B cell (primary cell): ENCODE measurements around the gene RAPH1. TPM values are rescaled to one million over a fixed set of nuclear protein-coding genes. Genes with fewer than 3 reads are reported as not detected.

Source experiments
- ATAC-seq: fragments of 200-7000 bp; cut with Tn5 transposase; one replicate; pipeline ENCODE4 v1.10.0; 2021; ENCODE audit warnings: low read depth, mild to moderate bottlenecking, moderate number of reproducible peaks, moderate library complexity
- CTCF ChIA-PET: fragments of 350-600 bp; sonication (Branson Sonifier 250); formaldehyde crosslinking; loops from one replicate; lab custom pipeline; 2021; ENCODE audit warnings: antibody characterized with exemption, inconsistent platforms; lab: Charles Lee
- POLR2A ChIA-PET: fragments of 350-600 bp; sonication (Branson Sonifier 250); formaldehyde crosslinking; loops from one replicate; lab custom pipeline; 2021; ENCODE audit warnings: antibody characterized with exemption; lab: Charles Lee
- DNase-seq: peaks from one replicate; pipeline ENCODE4 v3.0.0; 2013
- H2AFZ ChIP-seq: 2 replicates; pipeline ENCODE4 v1.6.1; 2012; ENCODE audit warnings: mild to moderate bottlenecking, low read depth, low read length; ENCODE audit not compliant: insufficient read depth, poor library complexity, severe bottlenecking
- H3K27ac ChIP-seq, 2 donors: 1 replicate in 1 of 2; 2 replicates in 1 of 2; pipeline ENCODE4 v1.5.1; 2012 to 2013; ENCODE audit warnings: low read length in 2 of 2, mild to moderate bottlenecking in 2 of 2, moderate library complexity in 1 of 2
- H3K27me3 ChIP-seq, 4 experiments: fragments of 200-600 bp in 1 of 4; sonication (generic) in 1 of 4; replicated peaks in 1 of 4; 1 replicate in 2 of 4; 2 replicates in 2 of 4; pipeline versions ENCODE4 v1.6.1 to v1.7.0; 2013 to 2016; ENCODE audit warnings: low read length in 3 of 4, mild to moderate bottlenecking in 2 of 4, mixed read lengths in 1 of 4, moderate library complexity in 1 of 4; ENCODE audit not compliant: insufficient read depth in 4 of 4, control insufficient read depth in 3 of 4; ENCODE audit errors: control extremely low read depth in 1 of 4
- H3K36me3 ChIP-seq, 2 experiments: replicated peaks in 1 of 2; 1 replicate in 1 of 2; 2 replicates in 1 of 2; pipeline versions ENCODE4 v1.6.1 to v1.7.1; 2013; ENCODE audit warnings: low read length in 1 of 2; ENCODE audit not compliant: insufficient read depth in 2 of 2, control insufficient read depth in 1 of 2; ENCODE audit errors: control extremely low read depth in 1 of 2, extremely low read depth in 1 of 2
- H3K4me1 ChIP-seq, 2 donors: fragments of 200-600 bp in 1 of 2; sonication (generic) in 1 of 2; 1 replicate in 1 of 2; 2 replicates in 1 of 2; pipeline versions ENCODE4 v1.5.1 to v1.6.1; 2013 to 2017; ENCODE audit warnings: low read length in 2 of 2; ENCODE audit not compliant: control insufficient read depth in 2 of 2, insufficient read depth in 2 of 2
- H3K4me2 ChIP-seq: replicated peaks from 2 replicates; pipeline ENCODE3; 2012; ENCODE audit warnings: mild to moderate bottlenecking, low read depth, low read length; ENCODE audit not compliant: poor library complexity, severe bottlenecking
- H3K4me3 ChIP-seq, 5 experiments: fragments of 200-600 bp in 1 of 5; sonication (generic) in 1 of 5; 1 replicate in 3 of 5; 2 replicates in 2 of 5; pipeline versions ENCODE4 v1.5.1 to v1.7.0; 2011 to 2016; ENCODE audit warnings: low read length in 4 of 5, mild to moderate bottlenecking in 4 of 5, low read depth in 2 of 5, control low read depth in 1 of 5, moderate library complexity in 1 of 5; ENCODE audit not compliant: insufficient read depth in 1 of 5; ENCODE audit errors: control extremely low read depth in 1 of 5, extremely low read depth in 1 of 5
- H3K79me2 ChIP-seq: fragments of 200-600 bp; sonication (generic); one replicate; pipeline ENCODE4 v1.6.0; 2016; ENCODE audit warnings: low read length; ENCODE audit not compliant: control insufficient read depth, insufficient read depth
- H3K9ac ChIP-seq: fragments of 200-600 bp; sonication (generic); 2 replicates; pipeline ENCODE4 v1.6.1; 2017; ENCODE audit warnings: mild to moderate bottlenecking, low read length, moderate library complexity
- H3K9me3 ChIP-seq, 3 donors: one replicate each; pipeline versions ENCODE4 v1.6.1 to v1.7.1; 2013; ENCODE audit warnings: low read length in 2 of 3; ENCODE audit not compliant: control insufficient read depth in 2 of 3, insufficient read depth in 1 of 3; ENCODE audit errors: control extremely low read depth in 1 of 3
- H4K20me1 ChIP-seq: 2 replicates; pipeline ENCODE4 v1.6.0; 2012; ENCODE audit warnings: mild to moderate bottlenecking, low read length; ENCODE audit not compliant: insufficient read depth, control insufficient read depth, poor library complexity, severe bottlenecking
- H3K27ac Mint-ChIP-seq: one replicate; pipeline ENCODE4 v1.8.0; 2021; ENCODE audit warnings: mixed read lengths
- H3K27me3 Mint-ChIP-seq: one replicate; pipeline ENCODE4 v1.8.0; 2021; ENCODE audit warnings: mixed read lengths
- H3K4me1 Mint-ChIP-seq: one replicate; pipeline ENCODE4 v1.8.0; 2021; ENCODE audit warnings: mixed read lengths
- H3K4me3 Mint-ChIP-seq: one replicate; pipeline ENCODE4 v1.8.0; 2021; ENCODE audit warnings: mixed read lengths
- H3K9me3 Mint-ChIP-seq: one replicate; pipeline ENCODE4 v1.8.0; 2022; ENCODE audit warnings: mixed read lengths; ENCODE audit not compliant: insufficient read depth
- EZH2 ChIP-seq: IDR thresholded peaks from 2 replicates; pipeline ENCODE4 v1.6.1; 2012; ENCODE audit warnings: borderline replicate concordance, low read depth, mild to moderate bottlenecking, moderate library complexity, low read length; ENCODE audit not compliant: insufficient read depth, poor library complexity, severe bottlenecking
- WGBS: methylation state at CpG from one replicate; pipeline ENCODE4 v1.1.5; 2013; ENCODE audit warnings: missing lambda C conversion rate; ENCODE audit not compliant: insufficient coverage; 5-methylcytosine and 5-hydroxymethylcytosine counted together
- intact Hi-C: fragments of 100-400 bp; cut with micrococcal nuclease; formaldehyde crosslinking; loops from one replicate; pipeline ENCODE4 v1.10.0; 2022
- polyA plus RNA-seq: library from polyadenylated mRNA; depleted of rRNA; stranded (reverse); fragments of >200 nt; gene quantifications from 2 replicates; pipeline ENCODE4 v1.2.3, GENCODE V29; 2012
- total RNA-seq, 2 donors: library from RNA; stranded (reverse); fragments of 120-200 nt in 1 of 2; gene quantifications; 1 replicate in 1 of 2; 2 replicates in 1 of 2; pipeline versions ENCODE4 v1.2.3 to v1.2.4, GENCODE V29; 2013 to 2022
- TF ChIP-seq, protein P1 (sequence below): fragments of 200-600 bp; IDR thresholded peaks from one replicate; pipeline ENCODE4 v1.8.0; 2022; ENCODE audit warnings: antibody characterized with exemption, mild to moderate bottlenecking

Gene RAPH1
- total and polyA plus RNA-seq, 2 donors (not counting 1 experiment from before 2014, with no cell fraction given): 0.13 TPM; not detected in 1

DNA sequence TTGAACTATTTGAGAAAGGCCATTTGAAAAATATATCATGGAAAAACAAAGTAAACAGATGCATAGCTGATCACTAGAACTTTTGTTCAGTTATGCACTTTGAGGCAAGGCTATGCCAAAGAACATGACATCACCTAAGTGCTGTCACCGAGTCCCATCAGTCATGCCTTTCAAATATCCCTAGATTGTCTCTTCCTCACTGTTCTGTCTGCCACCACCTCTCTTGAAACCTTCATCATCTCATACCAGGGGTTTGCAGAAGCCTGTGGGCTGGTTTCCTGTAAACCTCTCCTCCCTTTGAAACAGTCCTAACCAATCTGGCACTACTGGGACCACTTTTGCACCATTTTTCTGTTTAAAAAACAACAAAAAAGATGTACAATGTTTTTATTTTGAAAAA is 12.3 kb upstream of the RAPH1 start:
- no peak overlapping the region for H3K9ac ChIP-seq
- no peaks in the 10 kb centered on the region for H4K20me1 ChIP-seq
- H3K27ac Mint-ChIP-seq: no peak overlapping the region
- intact Hi-C loops: no loop called here
- ATAC-seq: no peak
- H3K9me3 Mint-ChIP-seq: no peaks in the 10 kb centered on the region
- WGBS: 100% methylated on average over 1 of the region's 1 CpG
- H3K4me1 Mint-ChIP-seq: no peaks in the 10 kb centered on the region
- no peak overlapping the region for H3K27ac ChIP-seq
- H3K36me3 ChIP-seq: no peaks in the 10 kb centered on the region
- no peaks in the 10 kb centered on the region for H3K4me1 ChIP-seq
- no peaks in the 10 kb centered on the region for H3K9me3 ChIP-seq
- DNase-seq: no peak
- POLR2A ChIA-PET: no interaction called here
- no peak overlapping the region for H3K4me3 Mint-ChIP-seq
- no peak overlapping the region for H3K4me3 ChIP-seq
- CTCF ChIA-PET: no interaction called here
- H2AFZ ChIP-seq: no peak overlapping the region
- peaks cover 31% of the 10 kb centered on the region for H3K27me3 Mint-ChIP-seq
- H3K27me3 ChIP-seq: peaks cover 0 to 4% (median 2%) of the 10 kb centered on the region in 4 experiments
- H3K79me2 ChIP-seq: no peaks in the 10 kb centered on the region
- TF ChIP-seq EZH2: no peak
- TF ChIP-seq, protein P1, sequence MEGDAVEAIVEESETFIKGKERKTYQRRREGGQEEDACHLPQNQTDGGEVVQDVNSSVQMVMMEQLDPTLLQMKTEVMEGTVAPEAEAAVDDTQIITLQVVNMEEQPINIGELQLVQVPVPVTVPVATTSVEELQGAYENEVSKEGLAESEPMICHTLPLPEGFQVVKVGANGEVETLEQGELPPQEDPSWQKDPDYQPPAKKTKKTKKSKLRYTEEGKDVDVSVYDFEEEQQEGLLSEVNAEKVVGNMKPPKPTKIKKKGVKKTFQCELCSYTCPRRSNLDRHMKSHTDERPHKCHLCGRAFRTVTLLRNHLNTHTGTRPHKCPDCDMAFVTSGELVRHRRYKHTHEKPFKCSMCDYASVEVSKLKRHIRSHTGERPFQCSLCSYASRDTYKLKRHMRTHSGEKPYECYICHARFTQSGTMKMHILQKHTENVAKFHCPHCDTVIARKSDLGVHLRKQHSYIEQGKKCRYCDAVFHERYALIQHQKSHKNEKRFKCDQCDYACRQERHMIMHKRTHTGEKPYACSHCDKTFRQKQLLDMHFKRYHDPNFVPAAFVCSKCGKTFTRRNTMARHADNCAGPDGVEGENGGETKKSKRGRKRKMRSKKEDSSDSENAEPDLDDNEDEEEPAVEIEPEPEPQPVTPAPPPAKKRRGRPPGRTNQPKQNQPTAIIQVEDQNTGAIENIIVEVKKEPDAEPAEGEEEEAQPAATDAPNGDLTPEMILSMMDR: no peak
- no peak overlapping the region for H3K4me2 ChIP-seq

DNA sequence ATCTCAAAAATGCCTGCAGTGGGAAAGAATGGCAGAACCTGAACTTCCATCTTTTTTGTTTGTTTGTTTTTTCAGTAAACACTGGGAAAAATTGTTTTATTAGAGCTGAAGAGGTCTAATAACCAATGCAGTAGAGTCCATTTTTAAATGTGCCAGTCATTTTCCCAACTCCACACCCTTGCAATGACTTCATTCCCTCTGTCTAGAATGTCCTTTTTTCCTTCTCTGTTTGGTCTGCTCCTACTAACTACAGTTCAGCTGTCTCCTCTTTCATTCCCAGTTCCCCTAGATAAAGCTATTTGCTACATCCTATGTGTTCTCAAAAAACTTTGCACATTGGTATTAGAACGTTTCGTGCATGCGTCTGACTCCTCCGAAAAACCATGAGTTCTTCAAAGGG is 9.3 kb upstream of the RAPH1 start:
- WGBS: no CpG with 5 or more reads among the region's 4 CpGs
- Mint-ChIP-seq H3K4me1 (no peaks in the 10 kb centered on the region), H3K9me3 (no peaks in the 10 kb centered on the region), H3K27ac (no peak overlapping the region), H3K4me3 (no peak overlapping the region), H3K27me3 (peaks cover 22% of the 10 kb centered on the region)
- Histone ChIP-seq H3K4me2 (no peak overlapping the region), H3K9ac (no peak overlapping the region), H3K4me1 (no peaks in the 10 kb centered on the region), H3K27me3 (peaks cover 0 to 4% (median under 1%) of the 10 kb centered on the region in 4 experiments), H3K9me3 (peaks cover 0 to 2% (median 0%) of the 10 kb centered on the region in 3 donors), H3K27ac (no peak overlapping the region), H3K79me2 (no peaks in the 10 kb centered on the region), H4K20me1 (no peaks in the 10 kb centered on the region), H3K4me3 (no peak overlapping the region), H3K36me3 (no peaks in the 10 kb centered on the region), H2AFZ (no peak overlapping the region)
- ChIA-PET CTCF (no interaction called here), POLR2A (no interaction called here)
- no peak for DNase-seq
- TF ChIP-seq EZH2: no peak
- TF ChIP-seq, protein P1: no peak
- no peak for ATAC-seq
- intact Hi-C loops: no loop called here
